GM19238 (cell line): ENCODE results near the gene CYSRT1.

ENCODE experiments used
- DNase-seq: peaks from one replicate; pipeline ENCODE4 v3.0.0; 2011; ENCODE audit warnings: low spot score; ENCODE audit not compliant: insufficient read length

Gene CYSRT1

GRCh38 chr9:137211532-137211931 lies 13.4 kb upstream of the CYSRT1 start:
- DNase-seq: no peak

GRCh38 chr9:137212520-137212919 lies 12.5 kb upstream of the CYSRT1 start:
- no peak for DNase-seq

GRCh38 chr9:137213160-137214060 lies 11.6 kb upstream of the CYSRT1 start:
- DNase-seq: no peak

GRCh38 chr9:137214620-137215019 lies 10.4 kb upstream of the CYSRT1 start:
- DNase-seq: no peak

- DNase-seq: no peak
Measured at GRCh38 chr9:137215196-137215986, 9.6 kb upstream of the CYSRT1 start.

GRCh38 chr9:137216188-137216965 lies 8.6 kb upstream of the CYSRT1 start:
- DNase-seq: no peak

- DNase-seq: no peak
Measured at GRCh38 chr9:137217276-137218211, 7.4 kb upstream of the CYSRT1 start.

- no peak for DNase-seq
Measured at GRCh38 chr9:137218212-137218753, 6.7 kb upstream of the CYSRT1 start.

- no peak for DNase-seq
Measured at GRCh38 chr9:137218754-137219271, 6.2 kb upstream of the CYSRT1 start.

GRCh38 chr9:137219757-137220316 lies 5.1 kb upstream of the CYSRT1 start:
- DNase-seq: no peak

GRCh38 chr9:137220317-137221094 lies 4.5 kb upstream of the CYSRT1 start:
- DNase-seq: no peak

- no peak for DNase-seq
Measured at GRCh38 chr9:137221095-137221505, 3.9 kb upstream of the CYSRT1 start.

GRCh38 chr9:137221506-137222111 lies 3.4 kb upstream of the CYSRT1 start:
- DNase-seq: no peak

GRCh38 chr9:137222190-137223077 lies 2.5 kb upstream of the CYSRT1 start, which contains the start of gene RNF208:
Gene RNF208 (minus strand): TSS chr9:137222240. CDS start chr9:137221212, 1,028 bp downstream.
- DNase-seq: no peak

GRCh38 chr9:137223078-137223970 lies 1.6 kb upstream of the CYSRT1 start:
- DNase-seq: peak; percentile 100

- DNase-seq: no peak
Measured at GRCh38 chr9:137225699-137226331, 841 bp downstream of the CYSRT1 start.
